BE2C (cell line): ENCODE data around the gene FAM83E.

Experiments used
- DNase-seq: peaks from one replicate; pipeline ENCODE4 v3.0.0-alpha.2; 2020
- H3K27me3 ChIP-seq: fragments of 250-450 bp; sonication (Bioruptor Pico); 2 replicates; pipeline ENCODE4 v1.5.1; 2020; ENCODE audit warnings: mild to moderate bottlenecking
- H3K36me3 ChIP-seq: fragments of 250-450 bp; sonication (Bioruptor Pico); 2 replicates; pipeline ENCODE4 v1.5.1; 2020; ENCODE audit warnings: mild to moderate bottlenecking
- H3K4me1 ChIP-seq: fragments of 250-450 bp; sonication (Bioruptor Pico); 2 replicates; pipeline ENCODE4 v1.5.1; 2020
- H3K4me3 ChIP-seq: 2 replicates; pipeline ENCODE4 v1.5.1; 2011; ENCODE audit warnings: low read depth, low read length
- H3K9me3 ChIP-seq: fragments of 250-450 bp; sonication (Bioruptor Pico); 2 replicates; pipeline ENCODE4 v1.5.1; 2020
- TF ChIP-seq, protein P1 (sequence below): IDR thresholded peaks from 2 replicates; pipeline ENCODE4 v1.5.1; 2012; ENCODE audit warnings: mild to moderate bottlenecking, low read depth, low read length

FAM83E gene

DNA sequence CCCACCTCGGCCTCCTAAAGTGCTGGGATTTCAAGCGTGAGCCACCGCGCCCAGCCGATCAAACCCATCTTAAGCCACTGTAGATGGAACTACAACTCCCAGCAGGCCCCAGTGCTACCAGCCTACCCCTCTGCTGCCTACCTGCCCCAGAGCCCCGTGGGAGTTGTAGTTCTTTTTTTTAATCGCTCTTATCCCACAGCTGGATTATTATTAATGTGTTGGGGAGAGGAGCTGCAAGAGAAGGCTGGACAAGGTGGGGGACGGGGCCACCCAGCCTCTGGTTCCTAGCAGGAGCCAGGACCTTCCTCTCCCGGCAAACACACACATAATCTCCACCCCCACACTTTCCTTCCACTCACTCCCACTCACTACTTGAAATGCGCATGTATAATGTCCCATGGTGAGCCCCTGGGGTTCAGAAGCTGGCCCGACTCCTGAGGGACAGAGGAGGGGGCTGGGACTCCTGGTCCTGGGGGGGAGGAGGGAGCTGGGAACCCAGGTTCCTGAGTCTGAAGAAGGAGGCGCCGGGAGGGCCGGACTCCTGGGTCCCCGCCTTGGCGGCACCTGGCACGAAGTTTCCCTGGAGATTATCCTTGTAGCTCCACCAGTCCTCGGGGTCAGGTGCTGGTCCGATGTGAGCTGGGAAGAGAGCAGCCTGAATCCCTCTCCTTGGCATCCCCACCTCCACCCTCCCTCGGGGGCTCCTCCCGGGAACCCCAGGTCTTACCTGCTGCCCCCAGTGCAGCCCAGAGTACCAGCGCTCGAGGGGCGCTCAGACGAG is 30.2 kb upstream of the FAM83E start:
- TF ChIP-seq, protein P1, sequence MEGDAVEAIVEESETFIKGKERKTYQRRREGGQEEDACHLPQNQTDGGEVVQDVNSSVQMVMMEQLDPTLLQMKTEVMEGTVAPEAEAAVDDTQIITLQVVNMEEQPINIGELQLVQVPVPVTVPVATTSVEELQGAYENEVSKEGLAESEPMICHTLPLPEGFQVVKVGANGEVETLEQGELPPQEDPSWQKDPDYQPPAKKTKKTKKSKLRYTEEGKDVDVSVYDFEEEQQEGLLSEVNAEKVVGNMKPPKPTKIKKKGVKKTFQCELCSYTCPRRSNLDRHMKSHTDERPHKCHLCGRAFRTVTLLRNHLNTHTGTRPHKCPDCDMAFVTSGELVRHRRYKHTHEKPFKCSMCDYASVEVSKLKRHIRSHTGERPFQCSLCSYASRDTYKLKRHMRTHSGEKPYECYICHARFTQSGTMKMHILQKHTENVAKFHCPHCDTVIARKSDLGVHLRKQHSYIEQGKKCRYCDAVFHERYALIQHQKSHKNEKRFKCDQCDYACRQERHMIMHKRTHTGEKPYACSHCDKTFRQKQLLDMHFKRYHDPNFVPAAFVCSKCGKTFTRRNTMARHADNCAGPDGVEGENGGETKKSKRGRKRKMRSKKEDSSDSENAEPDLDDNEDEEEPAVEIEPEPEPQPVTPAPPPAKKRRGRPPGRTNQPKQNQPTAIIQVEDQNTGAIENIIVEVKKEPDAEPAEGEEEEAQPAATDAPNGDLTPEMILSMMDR = no peak
- Histone ChIP-seq H3K9me3 (no peaks in the 10 kb centered on the region), H3K4me3 (peak overlapping the region; percentile 69), H3K27me3 (no peaks in the 10 kb centered on the region), H3K36me3 (no peaks in the 10 kb centered on the region), H3K4me1 (no peaks in the 10 kb centered on the region)
- DNase-seq = peak; percentile 80

DNA sequence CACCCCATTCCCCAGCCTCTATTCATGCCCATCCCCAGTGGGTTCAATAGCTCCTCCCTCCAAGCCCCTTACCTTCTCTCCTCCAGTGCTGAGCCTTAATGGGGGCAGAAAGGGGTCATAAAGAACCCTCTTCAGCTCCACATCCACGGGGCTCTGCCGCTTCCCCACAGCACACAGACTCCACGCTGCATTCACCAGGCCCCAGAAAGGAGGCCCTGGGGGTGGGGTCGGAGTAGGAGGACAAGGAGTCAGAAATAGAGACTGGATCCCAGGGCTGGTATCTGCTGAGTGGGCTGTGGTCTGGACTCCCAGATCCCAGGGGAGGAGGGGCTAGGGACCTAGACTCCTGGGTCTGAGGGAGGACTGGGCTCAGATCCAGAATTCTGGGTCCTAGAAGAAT is 29.5 kb upstream of the FAM83E start:
- Histone ChIP-seq H3K27me3 (no peaks in the 10 kb centered on the region), H3K4me3 (no peak overlapping the region), H3K36me3 (no peaks in the 10 kb centered on the region), H3K4me1 (no peaks in the 10 kb centered on the region), H3K9me3 (no peaks in the 10 kb centered on the region)
- DNase-seq = no peak
- TF ChIP-seq, protein P1 = no peak

DNA sequence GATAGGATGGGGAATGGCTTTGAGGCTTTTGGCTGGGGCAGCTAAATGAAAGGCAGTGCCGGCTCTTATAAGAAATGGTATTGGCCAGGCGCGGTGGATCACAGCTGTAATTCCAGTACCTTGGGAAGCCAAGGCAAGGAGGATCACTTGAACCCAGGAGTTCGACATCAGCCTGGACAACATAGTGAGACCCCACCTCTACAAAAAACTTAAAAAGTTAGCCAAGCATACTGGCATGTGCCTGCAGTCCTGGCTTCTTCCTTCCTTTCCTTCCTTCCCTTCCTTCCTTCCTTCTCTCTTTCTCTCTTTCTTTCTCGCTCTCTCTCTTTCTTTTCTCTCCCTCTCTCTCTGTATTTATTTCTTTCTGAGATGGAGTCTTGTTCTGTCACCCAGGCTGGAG is 28.0 kb upstream of the FAM83E start:
- H3K4me1 ChIP-seq = peaks cover 5% of the 10 kb centered on the region; the same call in 1 of the 2 replicates
- no peaks in the 10 kb centered on the region for H3K27me3 ChIP-seq
- no peak for DNase-seq
- H3K9me3 ChIP-seq = no peaks in the 10 kb centered on the region
- H3K36me3 ChIP-seq = no peaks in the 10 kb centered on the region
- H3K4me3 ChIP-seq = no peak overlapping the region
- TF ChIP-seq, protein P1 = no peak

DNA sequence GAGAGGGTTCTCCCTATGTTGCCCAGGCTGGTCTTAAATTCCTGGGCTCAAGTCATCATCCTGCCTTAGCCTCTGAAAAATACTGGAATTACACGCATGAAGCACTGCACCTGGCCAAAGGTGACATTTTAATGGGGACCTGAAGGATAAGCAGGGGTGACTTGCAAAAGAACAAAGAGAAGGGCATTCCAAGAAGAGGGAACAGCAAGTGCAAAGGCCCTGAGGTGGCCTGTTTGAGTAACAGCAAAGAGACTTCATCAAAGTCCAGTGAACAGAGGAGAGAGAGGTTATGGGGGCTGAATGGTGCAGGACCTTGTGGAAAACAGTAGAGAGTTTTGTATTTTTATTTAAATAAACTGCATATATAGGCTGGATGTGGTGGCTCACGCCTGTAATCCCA is 27.0 kb upstream of the FAM83E start:
- H3K36me3 ChIP-seq = no peaks in the 10 kb centered on the region
- peaks cover 5% of the 10 kb centered on the region for H3K4me1 ChIP-seq
- DNase-seq = no peak
- TF ChIP-seq, protein P1 = no peak
- H3K27me3 ChIP-seq = no peaks in the 10 kb centered on the region
- H3K4me3 ChIP-seq = no peak overlapping the region
- no peaks in the 10 kb centered on the region for H3K9me3 ChIP-seq

DNA sequence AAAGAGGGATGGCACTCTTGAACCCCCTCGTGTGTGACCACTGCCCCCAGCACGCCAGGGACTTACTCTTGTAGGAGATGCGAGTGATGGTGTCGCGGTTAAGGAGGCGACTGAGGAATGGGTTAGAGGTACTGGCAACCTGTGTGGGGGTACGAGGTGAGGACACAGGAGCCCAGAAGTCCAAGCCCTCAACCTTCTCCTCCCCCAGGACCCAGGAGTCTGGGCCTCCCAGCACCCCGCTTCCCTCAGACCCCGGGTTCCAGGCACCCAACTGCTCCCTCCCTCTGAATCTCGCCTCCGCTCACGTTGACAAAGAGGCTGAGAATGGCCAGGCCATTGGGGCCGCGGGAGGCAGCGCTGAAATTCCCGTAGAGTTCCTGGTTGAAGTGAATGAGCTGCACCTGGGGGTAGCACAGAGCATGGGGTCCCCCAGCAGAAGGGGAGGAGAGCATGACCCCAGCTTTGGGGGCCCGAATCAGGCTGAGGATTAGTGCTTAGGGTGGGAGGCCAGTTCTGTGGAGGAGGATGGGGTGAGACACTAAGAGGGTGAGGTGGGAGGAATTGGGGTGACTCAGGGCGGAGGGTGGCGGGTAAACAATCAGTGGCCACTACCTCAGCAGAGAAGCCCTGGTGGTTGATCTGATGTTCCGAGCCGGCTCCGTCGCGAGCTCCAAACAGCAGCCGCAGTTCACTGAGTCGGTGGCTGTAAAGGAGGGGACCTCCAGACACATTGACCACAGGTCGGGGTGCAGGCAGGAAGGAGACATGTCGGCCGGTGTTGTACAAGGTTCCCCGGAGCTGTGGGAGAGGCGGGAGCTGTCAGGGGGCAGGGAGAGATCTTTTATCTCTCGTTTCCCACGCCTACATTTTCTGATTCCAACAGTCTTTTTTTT is 24.9 kb upstream of the FAM83E start:
- Histone ChIP-seq H3K9me3 (no peaks in the 10 kb centered on the region), H3K4me1 (peaks cover 10% of the 10 kb centered on the region), H3K4me3 (no peak overlapping the region), H3K36me3 (no peaks in the 10 kb centered on the region), H3K27me3 (no peaks in the 10 kb centered on the region)
- DNase-seq = no peak
- TF ChIP-seq, protein P1 = no peak
